GM12878 (cell line): Measurements from ENCODE around the gene SGCD.

ENCODE experiments used
- CBFB ChIP-seq: IDR thresholded peaks from 2 replicates; pipeline ENCODE4 v1.6.1; 2016; ENCODE audit warnings: antibody characterized with exemption, low read depth
- CBX5 ChIP-seq: sonication (generic); IDR thresholded peaks from 2 replicates; pipeline ENCODE4 v1.6.1; 2016; ENCODE audit warnings: low read depth, moderate library complexity, mild to moderate bottlenecking, inconsistent platforms
- CREB1 ChIP-seq: IDR thresholded peaks from 2 replicates; pipeline ENCODE4 v1.6.1; 2012; ENCODE audit warnings: low read depth, mild to moderate bottlenecking, inconsistent platforms
- NR2C2 ChIP-seq: IDR thresholded peaks from 2 replicates; pipeline ENCODE4 v1.6.1; 2011; ENCODE audit warnings: borderline replicate concordance, low read depth; ENCODE audit not compliant: control insufficient read depth, insufficient read length
- POLR2AphosphoS5 ChIP-seq: IDR thresholded peaks from 2 replicates; pipeline ENCODE4 v1.6.1; 2011; ENCODE audit warnings: mild to moderate bottlenecking, low read length, inconsistent platforms
- RAD21 ChIP-seq: IDR thresholded peaks from 2 replicates; pipeline ENCODE4 v1.6.1; 2011; ENCODE audit warnings: mild to moderate bottlenecking, low read depth, low read length, moderate library complexity; ENCODE audit not compliant: insufficient read depth
- SIN3A ChIP-seq: IDR thresholded peaks from 2 replicates; pipeline ENCODE4 v1.6.1; 2012; ENCODE audit warnings: low read depth, low read length, improper control_type of control experiment
- SPI1 ChIP-seq: IDR thresholded peaks from 2 replicates; pipeline ENCODE4 v1.6.1; 2011; ENCODE audit warnings: low read depth, mild to moderate bottlenecking, low read length, moderate library complexity, borderline replicate concordance; ENCODE audit not compliant: insufficient read depth

- TF ChIP-seq CBX5 (no peak), RAD21 (no peak), CREB1 (no peak), POLR2AphosphoS5 (no peak), CBFB (no peak), NR2C2 (no peak), SIN3A (no peak), SPI1 (no peak)
These were observed 451.3 kb downstream of the SGCD start for GRCh38 chr5:156778139-156778706.
